ENCODE measurements around the gene PGBD2.
"Not testable (repeated sequence)": the region's sequence is repeated elsewhere in the genome, so short reads cannot be mapped to it uniquely, and the experiment has no call there.

GRCh38 chr1:248945856-248946416, 39.9 kb downstream of the PGBD2 start:
- TF ChIP-seq MAX (CRISPR knock-in tag; IDR thresholded peaks at IDR 0.05); FOXK1 (CRISPR knock-in tag; IDR thresholded peaks at IDR 0.05); CTCF (IDR thresholded peaks at IDR 0.05); NR1H2 (CRISPR knock-in tag; IDR thresholded peaks at IDR 0.05); NR2C2 (CRISPR knock-in tag; IDR thresholded peaks at IDR 0.05); ATF3 (CRISPR knock-in tag; conservative IDR thresholded peaks at IDR 0.05); USF1 (CRISPR knock-in tag; IDR thresholded peaks at IDR 0.05); TP53 (CRISPR knock-in tag; IDR thresholded peaks at IDR 0.05); SMAD4 (CRISPR knock-in tag; IDR thresholded peaks at IDR 0.05); STAT6 (CRISPR knock-in tag; conservative IDR thresholded peaks at IDR 0.05; ENCODE audit: low read depth); ATF2 (CRISPR knock-in tag; IDR thresholded peaks at IDR 0.05; ENCODE audit: borderline replicate concordance, low read depth); CREB1 (CRISPR knock-in tag; IDR thresholded peaks at IDR 0.05); ZNF121 (CRISPR knock-in tag; IDR thresholded peaks at IDR 0.05); JUN (CRISPR knock-in tag; IDR thresholded peaks at IDR 0.05): not testable (repeated sequence)
